B cell (primary cell): ENCODE data around the gene PCGF5. TPM values are rescaled to one million over a fixed set of nuclear protein-coding genes. Genes with fewer than 3 reads are reported as not detected.
"Not testable (repeated sequence)": the region's sequence is repeated elsewhere in the genome, so short reads cannot be mapped to it uniquely, and the experiment has no call there.

Source experiments
- ATAC-seq: fragments of 200-7000 bp; cut with Tn5 transposase; one replicate; pipeline ENCODE4 v1.10.0; 2021; ENCODE audit warnings: low read depth, mild to moderate bottlenecking, moderate number of reproducible peaks, moderate library complexity
- CTCF ChIA-PET: fragments of 350-600 bp; sonication (Branson Sonifier 250); formaldehyde crosslinking; loops from one replicate; lab custom pipeline; 2021; ENCODE audit warnings: antibody characterized with exemption, inconsistent platforms; lab: Charles Lee
- POLR2A ChIA-PET: fragments of 350-600 bp; sonication (Branson Sonifier 250); formaldehyde crosslinking; loops from one replicate; lab custom pipeline; 2021; ENCODE audit warnings: antibody characterized with exemption; lab: Charles Lee
- DNase-seq: peaks from one replicate; pipeline ENCODE4 v3.0.0; 2013
- H2AFZ ChIP-seq: 2 replicates; pipeline ENCODE4 v1.6.1; 2012; ENCODE audit warnings: mild to moderate bottlenecking, low read depth, low read length; ENCODE audit not compliant: insufficient read depth, poor library complexity, severe bottlenecking
- H3K27ac ChIP-seq, 2 donors: 1 replicate in 1 of 2; 2 replicates in 1 of 2; pipeline ENCODE4 v1.5.1; 2012 to 2013; ENCODE audit warnings: low read length in 2 of 2, mild to moderate bottlenecking in 2 of 2, moderate library complexity in 1 of 2
- H3K27me3 ChIP-seq, 4 experiments: fragments of 200-600 bp in 1 of 4; sonication (generic) in 1 of 4; replicated peaks in 1 of 4; 1 replicate in 2 of 4; 2 replicates in 2 of 4; pipeline versions ENCODE4 v1.6.1 to v1.7.0; 2013 to 2016; ENCODE audit warnings: low read length in 3 of 4, mild to moderate bottlenecking in 2 of 4, mixed read lengths in 1 of 4, moderate library complexity in 1 of 4; ENCODE audit not compliant: insufficient read depth in 4 of 4, control insufficient read depth in 3 of 4; ENCODE audit errors: control extremely low read depth in 1 of 4
- H3K36me3 ChIP-seq, 2 experiments: replicated peaks in 1 of 2; 1 replicate in 1 of 2; 2 replicates in 1 of 2; pipeline versions ENCODE4 v1.6.1 to v1.7.1; 2013; ENCODE audit warnings: low read length in 1 of 2; ENCODE audit not compliant: insufficient read depth in 2 of 2, control insufficient read depth in 1 of 2; ENCODE audit errors: control extremely low read depth in 1 of 2, extremely low read depth in 1 of 2
- H3K4me1 ChIP-seq, 2 donors: fragments of 200-600 bp in 1 of 2; sonication (generic) in 1 of 2; 1 replicate in 1 of 2; 2 replicates in 1 of 2; pipeline versions ENCODE4 v1.5.1 to v1.6.1; 2013 to 2017; ENCODE audit warnings: low read length in 2 of 2; ENCODE audit not compliant: control insufficient read depth in 2 of 2, insufficient read depth in 2 of 2
- H3K4me2 ChIP-seq: replicated peaks from 2 replicates; pipeline ENCODE3; 2012; ENCODE audit warnings: mild to moderate bottlenecking, low read depth, low read length; ENCODE audit not compliant: poor library complexity, severe bottlenecking
- H3K4me3 ChIP-seq, 5 experiments: fragments of 200-600 bp in 1 of 5; sonication (generic) in 1 of 5; 1 replicate in 3 of 5; 2 replicates in 2 of 5; pipeline versions ENCODE4 v1.5.1 to v1.7.0; 2011 to 2016; ENCODE audit warnings: low read length in 4 of 5, mild to moderate bottlenecking in 4 of 5, low read depth in 2 of 5, control low read depth in 1 of 5, moderate library complexity in 1 of 5; ENCODE audit not compliant: insufficient read depth in 1 of 5; ENCODE audit errors: control extremely low read depth in 1 of 5, extremely low read depth in 1 of 5
- H3K79me2 ChIP-seq: fragments of 200-600 bp; sonication (generic); one replicate; pipeline ENCODE4 v1.6.0; 2016; ENCODE audit warnings: low read length; ENCODE audit not compliant: control insufficient read depth, insufficient read depth
- H3K9ac ChIP-seq: fragments of 200-600 bp; sonication (generic); 2 replicates; pipeline ENCODE4 v1.6.1; 2017; ENCODE audit warnings: mild to moderate bottlenecking, low read length, moderate library complexity
- H3K9me3 ChIP-seq, 3 donors: one replicate each; pipeline versions ENCODE4 v1.6.1 to v1.7.1; 2013; ENCODE audit warnings: low read length in 2 of 3; ENCODE audit not compliant: control insufficient read depth in 2 of 3, insufficient read depth in 1 of 3; ENCODE audit errors: control extremely low read depth in 1 of 3
- H4K20me1 ChIP-seq: 2 replicates; pipeline ENCODE4 v1.6.0; 2012; ENCODE audit warnings: mild to moderate bottlenecking, low read length; ENCODE audit not compliant: insufficient read depth, control insufficient read depth, poor library complexity, severe bottlenecking
- H3K27ac Mint-ChIP-seq: one replicate; pipeline ENCODE4 v1.8.0; 2021; ENCODE audit warnings: mixed read lengths
- H3K27me3 Mint-ChIP-seq: one replicate; pipeline ENCODE4 v1.8.0; 2021; ENCODE audit warnings: mixed read lengths
- H3K4me1 Mint-ChIP-seq: one replicate; pipeline ENCODE4 v1.8.0; 2021; ENCODE audit warnings: mixed read lengths
- H3K4me3 Mint-ChIP-seq: one replicate; pipeline ENCODE4 v1.8.0; 2021; ENCODE audit warnings: mixed read lengths
- H3K9me3 Mint-ChIP-seq: one replicate; pipeline ENCODE4 v1.8.0; 2022; ENCODE audit warnings: mixed read lengths; ENCODE audit not compliant: insufficient read depth
- EZH2 ChIP-seq: IDR thresholded peaks from 2 replicates; pipeline ENCODE4 v1.6.1; 2012; ENCODE audit warnings: borderline replicate concordance, low read depth, mild to moderate bottlenecking, moderate library complexity, low read length; ENCODE audit not compliant: insufficient read depth, poor library complexity, severe bottlenecking
- WGBS: methylation state at CpG from one replicate; pipeline ENCODE4 v1.1.5; 2013; ENCODE audit warnings: missing lambda C conversion rate; ENCODE audit not compliant: insufficient coverage; 5-methylcytosine and 5-hydroxymethylcytosine counted together
- intact Hi-C: fragments of 100-400 bp; cut with micrococcal nuclease; formaldehyde crosslinking; loops from one replicate; pipeline ENCODE4 v1.10.0; 2022
- polyA plus RNA-seq: library from polyadenylated mRNA; depleted of rRNA; stranded (reverse); fragments of >200 nt; gene quantifications from 2 replicates; pipeline ENCODE4 v1.2.3, GENCODE V29; 2012
- total RNA-seq, 2 donors: library from RNA; stranded (reverse); fragments of 120-200 nt in 1 of 2; gene quantifications; 1 replicate in 1 of 2; 2 replicates in 1 of 2; pipeline versions ENCODE4 v1.2.3 to v1.2.4, GENCODE V29; 2013 to 2022
- TF ChIP-seq, protein P1 (sequence below): fragments of 200-600 bp; IDR thresholded peaks from one replicate; pipeline ENCODE4 v1.8.0; 2022; ENCODE audit warnings: antibody characterized with exemption, mild to moderate bottlenecking

The PCGF5 gene
- total and polyA plus RNA-seq, 2 donors (not counting 1 experiment from before 2014, with no cell fraction given): 37.6 to 102 TPM

DNA sequence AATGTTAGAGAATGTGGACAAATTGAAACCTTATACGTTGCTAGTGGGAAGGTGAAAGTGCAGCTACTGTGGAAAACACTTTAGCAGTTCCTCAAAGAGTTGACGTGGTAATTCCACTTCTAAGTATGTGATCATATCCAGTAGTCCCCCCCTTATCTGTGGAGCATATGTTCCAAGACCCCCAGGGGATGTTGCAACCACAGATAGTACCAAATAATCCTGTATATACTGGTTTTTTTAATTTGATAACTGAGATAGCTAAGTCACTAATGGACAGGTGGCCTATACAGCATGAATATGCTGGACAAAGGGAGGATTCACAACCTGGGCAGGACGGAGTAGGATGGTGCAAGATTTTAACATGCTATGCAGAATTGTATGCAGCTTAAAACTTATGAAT lies 36.8 kb downstream of the PCGF5 start:
- Histone ChIP-seq H4K20me1 (peaks cover 35% of the 10 kb centered on the region), H3K9me3 (peaks cover 4 to 6% (median 5%) of the 10 kb centered on the region in 3 donors), H3K27ac (no peak overlapping the region), H3K36me3 (peaks cover 19 to 65% of the 10 kb centered on the region in 2 experiments), H3K4me2 (no peak overlapping the region), H3K27me3 (no peaks in the 10 kb centered on the region), H3K4me3 (no peak overlapping the region), H2AFZ (no peak overlapping the region), H3K9ac (no peak overlapping the region), H3K79me2 (no peaks in the 10 kb centered on the region), H3K4me1 (no peaks in the 10 kb centered on the region)
- ChIA-PET CTCF (interaction anchor here (0.9 to 11.2 kb wide), 3 partner anchors 9 to 250 kb away, joined by 3 to 261 read pairs (median 5); no protein-coding TSS in a partner anchor), POLR2A (no interaction called here)
- DNase-seq: no peak
- Mint-ChIP-seq H3K27ac (no peak overlapping the region), H3K4me3 (no peak overlapping the region), H3K4me1 (no peaks in the 10 kb centered on the region), H3K27me3 (no peaks in the 10 kb centered on the region), H3K9me3 (no peaks in the 10 kb centered on the region)
- no peak for TF ChIP-seq EZH2
- TF ChIP-seq, protein P1, sequence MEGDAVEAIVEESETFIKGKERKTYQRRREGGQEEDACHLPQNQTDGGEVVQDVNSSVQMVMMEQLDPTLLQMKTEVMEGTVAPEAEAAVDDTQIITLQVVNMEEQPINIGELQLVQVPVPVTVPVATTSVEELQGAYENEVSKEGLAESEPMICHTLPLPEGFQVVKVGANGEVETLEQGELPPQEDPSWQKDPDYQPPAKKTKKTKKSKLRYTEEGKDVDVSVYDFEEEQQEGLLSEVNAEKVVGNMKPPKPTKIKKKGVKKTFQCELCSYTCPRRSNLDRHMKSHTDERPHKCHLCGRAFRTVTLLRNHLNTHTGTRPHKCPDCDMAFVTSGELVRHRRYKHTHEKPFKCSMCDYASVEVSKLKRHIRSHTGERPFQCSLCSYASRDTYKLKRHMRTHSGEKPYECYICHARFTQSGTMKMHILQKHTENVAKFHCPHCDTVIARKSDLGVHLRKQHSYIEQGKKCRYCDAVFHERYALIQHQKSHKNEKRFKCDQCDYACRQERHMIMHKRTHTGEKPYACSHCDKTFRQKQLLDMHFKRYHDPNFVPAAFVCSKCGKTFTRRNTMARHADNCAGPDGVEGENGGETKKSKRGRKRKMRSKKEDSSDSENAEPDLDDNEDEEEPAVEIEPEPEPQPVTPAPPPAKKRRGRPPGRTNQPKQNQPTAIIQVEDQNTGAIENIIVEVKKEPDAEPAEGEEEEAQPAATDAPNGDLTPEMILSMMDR: no peak
- intact Hi-C loops: no loop called here
- no peak for ATAC-seq
- WGBS: 100% methylated on average over 1 of the region's 3 CpGs

DNA sequence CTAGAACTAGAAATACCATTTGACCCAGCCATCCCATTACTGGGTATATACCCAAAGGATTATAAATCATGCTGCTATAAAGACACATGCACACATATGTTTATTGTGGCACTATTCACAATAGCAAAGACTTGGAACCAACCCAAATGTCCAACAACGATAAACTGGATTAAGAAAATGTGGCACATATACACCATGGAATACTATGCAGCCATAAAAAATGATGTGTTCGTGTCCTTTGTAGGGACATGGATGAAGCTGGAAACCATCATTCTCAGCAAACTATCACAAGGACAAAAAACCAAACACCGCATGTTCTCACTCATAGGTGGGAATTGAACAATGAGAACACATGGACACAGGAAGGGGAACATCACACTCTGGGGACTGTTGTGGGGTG lies 40.0 kb downstream of the PCGF5 start:
- H3K4me1 ChIP-seq, H4K20me1 ChIP-seq, POLR2A ChIA-PET, H3K79me2 ChIP-seq, H3K27me3 Mint-ChIP-seq, H3K9me3 ChIP-seq, H3K4me3 Mint-ChIP-seq, H3K4me3 ChIP-seq, DNase-seq, ATAC-seq, H3K9ac ChIP-seq, H2AFZ ChIP-seq, H3K27me3 ChIP-seq, H3K27ac ChIP-seq, H3K9me3 Mint-ChIP-seq, H3K4me1 Mint-ChIP-seq, H3K4me2 ChIP-seq, intact Hi-C loops, H3K27ac Mint-ChIP-seq: not testable (repeated sequence)
- CTCF ChIA-PET: interaction anchor here (0.6 to 1.5 kb wide), 3 partner anchors 8 to 51 kb away, joined by 4 to 7 read pairs (median 5); no protein-coding TSS in a partner anchor
- H3K36me3 ChIP-seq: peaks cover 13 to 43% of the 10 kb centered on the region in 2 experiments
- WGBS: no CpG with 5 or more reads among the region's 3 CpGs
